GM23248 (cell line): ENCODE data around the gene AQP12A.

Experiments used
- EZH2 ChIP-seq: fragments of 200-600 bp; sonication (generic); IDR thresholded peaks from 2 replicates; pipeline ENCODE4 v1.6.1; 2018; ENCODE audit warnings: antibody characterized with exemption, mild to moderate bottlenecking; ENCODE audit not compliant: insufficient read depth, poor library complexity, severe bottlenecking
- EZH2phosphoT487 ChIP-seq: fragments of 200-600 bp; sonication (generic); IDR thresholded peaks from 2 replicates; pipeline ENCODE4 v1.6.1; 2018; ENCODE audit warnings: antibody characterized with exemption, moderate library complexity, mild to moderate bottlenecking, low read depth; ENCODE audit not compliant: insufficient read depth

GRCh38 chr2:240707821-240708220 is 16.2 kb downstream of the AQP12A start:
- TF ChIP-seq EZH2phosphoT487, result no peak
- TF ChIP-seq EZH2, result no peak
